ES-I3 (cell line): ENCODE data around the gene LCN6.
"Not testable (repeated sequence)": the region's sequence is repeated elsewhere in the genome, so short reads cannot be mapped to it uniquely, and the experiment has no call there.

Experiments
- H3K36me3 ChIP-seq: 2 replicates; pipeline ENCODE4 v1.6.1; 2013; ENCODE audit warnings: mild to moderate bottlenecking, low read length, control low read depth, moderate library complexity; ENCODE audit not compliant: insufficient read depth
- H3K4me1 ChIP-seq: 2 replicates; pipeline ENCODE4 v1.6.1; 2013; ENCODE audit warnings: mild to moderate bottlenecking, control low read depth, low read length; ENCODE audit not compliant: insufficient read depth
- H3K9ac ChIP-seq: 2 replicates; pipeline ENCODE4 v1.6.1; 2013; ENCODE audit warnings: low read depth, mild to moderate bottlenecking, low read length, moderate library complexity
- H3K9me3 ChIP-seq: 2 replicates; pipeline ENCODE4 v1.6.1; 2013; ENCODE audit warnings: mild to moderate bottlenecking, low read length, moderate library complexity; ENCODE audit not compliant: control insufficient read depth, insufficient read depth

The LCN6 gene, protein sequence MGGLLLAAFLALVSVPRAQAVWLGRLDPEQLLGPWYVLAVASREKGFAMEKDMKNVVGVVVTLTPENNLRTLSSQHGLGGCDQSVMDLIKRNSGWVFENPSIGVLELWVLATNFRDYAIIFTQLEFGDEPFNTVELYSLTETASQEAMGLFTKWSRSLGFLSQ

DNA sequence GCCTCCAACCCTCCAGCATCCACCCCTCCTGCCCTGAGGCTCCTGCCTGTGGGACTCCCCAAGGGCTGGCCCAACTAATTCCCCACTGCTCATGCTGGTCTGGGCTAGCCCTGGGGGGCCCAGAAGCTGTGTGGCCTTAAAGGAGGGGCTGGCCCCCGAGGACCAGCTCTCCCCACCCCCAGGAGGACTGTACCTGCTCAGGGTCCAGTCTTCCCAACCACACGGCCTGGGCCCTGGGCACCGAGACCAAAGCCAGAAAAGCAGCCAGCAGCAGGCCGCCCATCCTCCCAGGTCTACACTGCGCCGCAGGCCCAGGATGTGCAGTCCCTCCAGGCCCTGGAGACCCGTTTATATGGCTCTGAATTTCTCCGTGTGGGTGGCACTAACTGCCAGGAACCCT is at the start of gene LCN6:
Gene LCN6, minus strand, starts transcription at position 325 of the 400 bp plus-strand sequence. Its CDS starts 42 bp downstream, at position 283.
- H3K36me3 ChIP-seq: no peaks in the 10 kb centered on the region
- no peaks in the 10 kb centered on the region for H3K4me1 ChIP-seq
- no peak within 1 kb of the TSS for H3K9ac ChIP-seq
- H3K9me3 ChIP-seq: peaks cover 3% of the 10 kb centered on the region; the same call in 1 of the 2 replicates

GRCh38 chr9:136796775-136797347 is 48.5 kb upstream of the LCN6 start:
- H3K9ac ChIP-seq, H3K9me3 ChIP-seq, H3K36me3 ChIP-seq: not testable (repeated sequence)
- peaks cover 12% of the 10 kb centered on the region for H3K4me1 ChIP-seq

DNA sequence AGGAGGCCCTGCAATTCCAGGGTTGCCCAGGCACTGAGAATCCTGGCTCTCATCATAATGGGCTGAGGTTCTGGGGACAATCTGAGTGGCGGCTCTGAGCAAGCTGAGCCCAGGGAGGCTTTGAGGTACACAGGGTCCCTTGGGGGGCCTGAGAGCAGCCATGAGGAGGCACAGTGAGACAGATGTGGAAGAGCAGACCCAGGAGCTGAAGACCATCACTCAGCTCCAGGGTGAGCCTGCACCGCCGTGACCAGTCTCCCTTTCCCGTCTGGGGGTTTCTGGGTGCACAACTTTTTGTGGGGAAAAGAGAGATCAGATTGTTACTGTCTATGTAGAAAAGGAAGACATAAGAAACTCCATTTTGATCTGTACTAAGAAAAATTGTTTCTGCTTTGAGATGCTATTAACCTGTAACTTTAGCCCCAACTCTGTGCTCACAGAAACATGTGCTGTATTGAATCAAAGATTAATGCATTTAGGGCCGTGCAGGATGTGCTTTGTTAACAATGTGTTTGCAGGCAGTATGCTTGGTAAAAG is 48.0 kb upstream of the LCN6 start, which contains the start of gene CCDC183:
Gene CCDC183, plus strand, starts transcription at position 101 of the 537 bp plus-strand sequence. Its CDS starts 60 bp downstream, at position 161.
- Histone ChIP-seq H3K4me1 (peaks cover 12% of the 10 kb centered on the region), H3K9me3 (no peaks in the 10 kb centered on the region), H3K9ac (no peak within 1 kb of the TSS), H3K36me3 (no peaks in the 10 kb centered on the region)

DNA sequence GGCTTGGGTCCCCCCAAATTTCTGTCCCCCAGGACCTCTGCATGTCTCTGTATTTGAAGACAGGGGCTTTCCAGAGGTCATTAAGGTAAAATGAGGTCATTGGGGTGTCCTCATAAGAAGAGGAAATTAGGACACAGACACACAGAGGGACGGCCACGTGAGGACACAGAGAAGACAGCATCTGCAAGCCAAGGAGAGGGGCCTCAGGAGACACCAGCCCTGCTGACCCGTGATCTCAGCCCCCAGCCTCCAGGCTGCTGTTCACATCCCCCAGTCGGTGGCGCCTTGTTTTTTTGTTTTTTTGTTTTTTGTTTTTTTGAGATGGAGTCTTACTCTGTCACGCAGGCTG is 46.6 kb upstream of the LCN6 start:
- Histone ChIP-seq H3K4me1 (peaks cover 14% of the 10 kb centered on the region), H3K36me3 (no peaks in the 10 kb centered on the region), H3K9me3 (no peaks in the 10 kb centered on the region), H3K9ac (no peak overlapping the region)

- Histone ChIP-seq H3K9ac (no peak overlapping the region), H3K36me3 (no peaks in the 10 kb centered on the region), H3K9me3 (no peaks in the 10 kb centered on the region), H3K4me1 (peaks cover 14% of the 10 kb centered on the region)
Measured at GRCh38 chr9:136794281-136794999, 46.1 kb upstream of the LCN6 start.

DNA sequence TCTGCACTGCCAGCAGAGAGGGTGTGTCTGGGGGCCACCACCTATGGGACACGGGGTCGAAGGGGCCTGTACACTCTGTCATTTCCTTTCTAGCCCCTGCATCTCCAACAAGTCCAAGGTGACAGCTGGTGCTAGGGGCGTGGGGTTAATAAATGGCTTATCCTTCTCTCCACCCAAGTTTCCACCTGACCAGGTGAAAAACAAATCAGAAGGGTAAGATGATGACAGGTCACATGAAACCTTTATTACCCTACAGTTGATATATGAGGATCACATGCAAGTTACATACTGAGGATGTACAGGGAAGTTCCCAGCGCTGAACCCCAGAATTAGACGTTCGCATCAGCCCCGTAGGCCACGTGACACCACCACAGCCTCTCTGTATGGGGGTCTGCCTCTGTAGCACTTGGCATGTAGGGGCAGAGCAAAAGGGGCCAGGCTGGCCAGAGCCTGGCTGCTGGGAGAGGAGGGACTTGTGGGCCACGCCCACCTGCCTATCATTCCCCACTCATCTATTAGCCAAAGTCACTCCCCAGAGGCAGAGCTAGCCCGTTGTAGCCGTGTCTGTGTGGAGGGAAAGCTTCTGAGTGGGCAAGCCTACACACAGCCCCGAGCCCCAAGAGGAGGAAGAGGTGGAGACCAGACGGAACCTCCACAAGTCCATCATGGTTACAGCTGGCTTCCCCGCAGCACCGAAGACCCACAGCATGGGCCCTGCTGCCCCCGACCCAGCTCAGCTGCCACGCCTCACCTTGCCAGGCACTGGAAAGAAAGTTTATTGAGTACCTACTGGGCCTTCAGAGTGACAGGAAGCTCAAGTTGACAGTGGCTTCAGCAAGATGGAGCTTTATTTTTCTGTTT is 45.0 kb upstream of the LCN6 start:
- H3K36me3 ChIP-seq: no peaks in the 10 kb centered on the region
- H3K4me1 ChIP-seq: peaks cover 14% of the 10 kb centered on the region
- H3K9ac ChIP-seq: no peak overlapping the region
- no peaks in the 10 kb centered on the region for H3K9me3 ChIP-seq

DNA sequence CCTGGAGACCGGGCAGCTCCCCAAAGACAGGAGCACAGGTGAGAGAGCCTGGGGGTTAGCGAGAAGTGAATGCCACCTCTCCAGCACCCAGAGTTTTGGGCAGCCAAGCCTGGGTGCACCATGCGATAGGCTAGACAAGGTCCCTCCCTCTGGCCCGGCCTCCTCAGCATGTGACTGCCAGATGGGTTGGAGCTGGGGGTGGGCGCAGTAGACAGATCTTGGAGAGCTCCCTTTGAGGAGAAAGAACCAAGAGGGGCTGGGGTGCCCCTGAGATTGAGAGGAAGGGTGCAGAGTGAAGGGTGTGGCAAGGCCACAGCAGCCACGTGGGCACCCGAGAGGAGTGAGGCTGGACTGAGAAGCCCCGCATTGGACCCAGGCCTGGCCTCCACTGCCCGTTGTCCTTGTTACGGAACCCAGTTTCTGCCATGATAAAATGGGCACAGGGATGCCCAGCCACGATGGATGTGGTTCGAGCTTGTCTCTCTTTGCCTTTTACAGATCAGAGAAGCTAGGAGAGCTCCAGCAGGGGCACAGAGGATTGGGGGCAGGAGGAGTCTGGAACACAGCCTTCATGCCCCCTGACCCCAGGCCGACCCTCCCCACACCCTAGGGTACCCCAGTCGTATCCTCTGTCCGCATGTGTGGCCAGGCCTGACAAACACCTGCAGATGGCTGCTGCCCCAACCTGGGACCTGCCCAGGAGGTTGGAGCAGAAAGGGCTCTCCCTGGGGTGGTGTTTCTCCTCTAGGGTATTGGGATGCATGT is 44.2 kb upstream of the LCN6 start:
- no peaks in the 10 kb centered on the region for H3K36me3 ChIP-seq
- no peaks in the 10 kb centered on the region for H3K9me3 ChIP-seq
- no peak overlapping the region for H3K9ac ChIP-seq
- peaks cover 17% of the 10 kb centered on the region for H3K4me1 ChIP-seq

DNA sequence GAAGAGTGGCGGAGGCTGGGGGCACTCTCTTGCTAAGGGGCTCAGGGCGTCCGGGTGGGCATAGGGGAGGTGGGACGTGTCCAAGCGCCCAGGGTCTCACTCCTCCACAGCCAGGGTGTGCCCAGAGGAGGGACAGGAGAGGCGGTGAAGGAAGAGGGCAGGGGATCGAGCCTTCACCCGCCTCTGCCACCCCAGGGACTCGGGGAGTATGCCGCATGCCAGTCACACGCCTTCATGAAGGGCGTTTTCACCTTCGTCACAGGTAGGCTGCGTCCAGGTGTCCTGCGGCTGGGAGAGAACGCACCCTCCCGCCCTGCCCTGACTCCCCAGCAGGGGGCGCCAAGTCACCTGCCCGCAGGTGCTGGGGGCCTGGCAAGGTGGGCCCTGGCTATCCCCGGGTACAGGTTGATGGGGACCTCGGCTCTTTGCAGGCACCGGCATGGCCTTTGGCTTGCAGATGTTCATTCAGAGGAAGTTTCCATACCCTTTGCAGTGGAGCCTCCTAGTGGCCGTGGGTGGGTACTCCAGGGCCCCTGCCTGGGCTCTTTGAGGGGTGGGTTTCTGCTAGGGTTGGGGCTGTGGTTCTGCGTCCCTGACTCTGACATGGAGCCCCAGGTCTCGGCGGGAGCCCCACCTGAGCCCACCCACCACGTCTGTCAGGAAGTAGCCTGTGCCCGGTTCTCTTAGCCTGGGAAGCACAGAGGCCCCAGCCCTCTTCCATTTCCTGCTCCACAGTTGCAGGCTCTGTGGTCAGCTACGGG is 43.4 kb upstream of the LCN6 start:
- Histone ChIP-seq H3K36me3 (no peaks in the 10 kb centered on the region), H3K9me3 (no peaks in the 10 kb centered on the region), H3K4me1 (peaks cover 17% of the 10 kb centered on the region), H3K9ac (peak overlapping the region; percentile 88)

DNA sequence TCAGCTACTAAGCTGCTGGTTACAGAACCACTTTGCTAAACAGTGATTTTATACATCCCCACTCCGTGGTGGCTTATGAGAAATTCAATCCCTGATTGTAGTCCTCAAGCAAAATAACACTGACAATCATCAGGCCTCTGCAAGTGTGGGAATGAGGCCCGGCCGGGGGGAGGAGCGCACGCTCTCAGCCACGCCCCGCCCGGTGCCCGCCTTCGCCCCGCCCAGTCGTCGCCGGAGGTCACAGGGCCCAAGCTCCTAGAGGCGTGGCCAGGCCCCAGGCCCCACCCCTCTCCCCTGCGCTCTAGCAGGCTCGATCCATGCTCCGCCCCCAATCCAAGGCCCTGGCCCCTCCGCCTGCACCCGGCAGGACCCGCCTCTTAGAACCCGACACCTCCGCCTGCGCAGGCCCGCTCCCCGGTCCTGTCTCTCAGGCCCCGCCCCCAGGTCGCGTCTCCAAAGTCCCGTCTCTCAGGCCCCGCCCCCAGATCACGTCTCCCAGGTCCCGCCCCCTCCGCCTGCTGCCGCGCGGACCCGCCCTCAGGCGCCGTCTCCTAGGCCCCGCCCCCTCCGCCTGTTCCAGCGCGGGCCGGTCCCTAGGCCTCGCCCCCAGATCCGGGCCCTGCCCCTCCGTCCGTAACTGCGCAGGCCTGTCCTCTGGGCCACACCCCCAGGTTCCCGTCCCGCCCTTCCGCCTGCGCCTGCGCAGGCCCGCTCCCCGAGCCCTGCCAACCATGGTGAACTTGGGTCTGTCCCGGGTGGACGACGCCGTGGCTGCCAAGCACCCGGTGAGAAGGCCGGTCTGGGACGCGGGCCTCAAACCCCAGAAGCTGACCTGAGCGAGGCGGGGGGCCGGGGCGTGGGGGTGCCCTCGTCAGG is 42.6 kb upstream of the LCN6 start, which contains the start of gene TMEM141:
Gene TMEM141, plus strand, starts transcription at position 705 of the 876 bp plus-strand sequence. Its CDS starts 27 bp downstream, at position 732.
- H3K9ac ChIP-seq: peak within 1 kb of the TSS; percentile 88
- no peaks in the 10 kb centered on the region for H3K36me3 ChIP-seq
- peaks cover 9% of the 10 kb centered on the region; the same call in 1 of the 2 replicates for H3K4me1 ChIP-seq

DNA sequence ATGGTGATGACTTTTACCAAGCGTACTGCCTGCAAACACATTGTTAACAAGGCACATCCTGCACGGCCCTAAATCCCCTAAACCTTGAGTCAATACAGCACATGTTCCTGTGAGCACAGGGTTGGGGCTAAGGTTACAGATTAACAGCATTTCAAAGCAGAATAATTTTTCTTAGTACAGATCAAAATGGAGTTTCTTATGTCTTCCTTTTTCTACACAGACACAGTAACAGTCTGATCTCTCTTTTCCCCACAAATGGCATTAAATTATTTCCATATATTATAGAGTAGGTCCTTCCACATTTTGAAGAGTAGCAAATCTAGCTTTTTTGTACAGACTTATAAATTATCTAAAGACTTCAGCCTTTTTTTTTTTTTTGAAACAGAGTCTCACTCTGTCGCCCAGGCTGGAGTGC is 41.2 kb upstream of the LCN6 start:
- peaks cover 9% of the 10 kb centered on the region; the same call in 1 of the 2 replicates for H3K4me1 ChIP-seq

More for the DNA sequence above, 42.6 kb upstream of the LCN6 start, which contains the start of gene TMEM141:
- H3K9me3 ChIP-seq: no peaks in the 10 kb centered on the region

DNA sequence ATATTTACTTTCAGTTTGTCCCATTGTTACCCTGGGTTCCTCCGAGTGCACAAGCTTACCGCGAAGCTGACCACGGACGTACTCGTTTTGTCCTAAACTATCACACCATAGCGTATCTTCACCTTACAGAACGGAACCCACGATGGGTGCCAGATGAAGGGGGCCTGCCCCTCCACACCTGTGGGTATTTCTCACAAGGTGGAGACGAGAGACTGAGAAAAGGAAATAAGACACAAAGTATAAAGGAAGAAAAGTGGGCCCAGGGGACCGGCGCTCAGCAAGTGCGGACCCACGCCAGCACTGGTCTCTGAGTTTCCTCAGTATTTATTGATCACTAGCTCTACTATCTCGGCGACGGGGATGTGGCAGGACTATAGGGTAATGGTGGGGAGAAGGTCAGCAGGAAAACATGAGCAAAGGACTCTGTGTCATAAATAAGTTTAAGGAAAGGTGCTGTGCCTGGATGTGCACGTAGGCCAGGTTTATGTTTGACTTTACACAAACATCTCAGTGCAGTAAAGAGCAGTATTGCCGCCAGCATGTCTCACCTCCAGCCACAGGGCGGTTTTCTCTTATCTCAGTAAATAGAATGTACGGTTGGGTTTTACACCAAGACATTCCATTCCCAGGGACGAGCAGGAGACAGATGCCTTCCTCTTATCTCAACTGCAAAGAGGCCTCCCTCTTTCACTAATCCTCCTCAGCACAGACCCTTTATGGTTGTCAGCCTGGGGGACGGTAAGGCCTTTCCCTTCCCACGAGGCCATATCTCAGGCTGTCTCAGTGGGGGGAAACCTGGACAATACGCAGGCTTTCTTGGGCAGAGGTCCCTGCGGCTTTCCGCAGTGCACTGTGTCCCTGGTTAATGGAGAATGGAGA is 40.6 kb upstream of the LCN6 start:
- not testable (repeated sequence) for H3K4me1 ChIP-seq, H3K9ac ChIP-seq, H3K36me3 ChIP-seq, H3K9me3 ChIP-seq

More for the DNA sequence above, 41.2 kb upstream of the LCN6 start:
- Histone ChIP-seq H3K9me3 (no peaks in the 10 kb centered on the region), H3K9ac (no peak overlapping the region), H3K36me3 (no peaks in the 10 kb centered on the region)
